Heart left ventricle (tissue), 16 donors: Measurements from ENCODE around the gene MMP12. TPM values are rescaled to one million over a fixed set of nuclear protein-coding genes. Genes with fewer than 3 reads are reported as not detected.
A peak's percentile ranks its signal among the peaks of the same experiment; 100 is the strongest.

Experiments used
- ATAC-seq, 4 donors: fragments of 200-7000 bp; cut with Tn5 transposase; one replicate each; pipeline ENCODE4 v1.9.1; 2020 to 2022; ENCODE audit warnings: moderate library complexity in 4 of 4, mild to moderate bottlenecking in 3 of 4, moderate number of reproducible peaks in 1 of 4
- DNase-seq, 5 donors: peaks; one replicate each; pipeline ENCODE4 v3.0.0-alpha.2; 2020
- H3K27ac ChIP-seq, 12 donors: fragments of 200-600 bp; sonication (generic) in 4 of 12; one replicate each; pipeline versions ENCODE4 v1.5.0 to v1.8.0; 2016 to 2022; ENCODE audit warnings: mild to moderate bottlenecking in 2 of 12
- H3K27me3 ChIP-seq, 9 donors: fragments of 200-600 bp; sonication (generic) in 2 of 9; one replicate each; pipeline versions ENCODE4 v1.5.1 to v1.8.0; 2016 to 2022; ENCODE audit warnings: mild to moderate bottlenecking in 3 of 9
- H3K36me3 ChIP-seq, 9 donors: fragments of 200-600 bp; sonication (generic) in 2 of 9; one replicate each; pipeline versions ENCODE4 v1.5.0 to v1.8.0; 2018 to 2022; ENCODE audit warnings: mild to moderate bottlenecking in 2 of 9
- H3K4me1 ChIP-seq, 12 donors: fragments of 200-600 bp; sonication (generic) in 4 of 12; one replicate each; pipeline versions ENCODE4 v1.5.0 to v1.8.0; 2016 to 2022; ENCODE audit warnings: mild to moderate bottlenecking in 3 of 12
- H3K4me3 ChIP-seq, 12 donors: fragments of 200-600 bp; sonication (generic) in 4 of 12; one replicate each; pipeline versions ENCODE4 v1.5.0 to v1.8.0; 2017 to 2022; ENCODE audit warnings: mild to moderate bottlenecking in 9 of 12, moderate library complexity in 4 of 12
- H3K9me3 ChIP-seq, 12 donors: fragments of 200-600 bp; sonication (generic) in 4 of 12; one replicate each; pipeline versions ENCODE4 v1.5.0 to v1.8.0; 2016 to 2022; ENCODE audit warnings: mild to moderate bottlenecking in 1 of 12
- POLR2A ChIP-seq, 2 donors: fragments of 450-650 bp; IDR thresholded peaks; one replicate each; pipeline ENCODE4 v1.6.1; 2017; ENCODE audit warnings: antibody characterized with exemption in 2 of 2, mild to moderate bottlenecking in 2 of 2, moderate library complexity in 2 of 2
- WGBS, 4 donors: extraction: QIAGEN DNeasy Blood & Tissue Kit in 2 of 4; methylation state at CpG; one replicate each; pipeline versions ENCODE4 v1.1.5 to v1.1.7; 2013 to 2018; 5-methylcytosine and 5-hydroxymethylcytosine counted together
- intact Hi-C, 10 donors: fragments of 100-400 bp; cut with DNase I; formaldehyde crosslinking; loops; one replicate each; pipeline versions ENCODE4 v1.11.1 to v1.14.2; 2022
- polyA plus RNA-seq, 2 donors: library from polyadenylated mRNA; stranded (reverse); fragments of 200-250 nt; gene quantifications; one replicate each; pipeline ENCODE4 v1.2.3, GENCODE V29; 2013
- total RNA-seq, 9 donors: library from RNA; depleted of rRNA in 2 of 9; stranded (reverse); fragments of >200 nt in 2 of 9; fragmentation: NEBNext Ultra II Directional in 3 of 9; extraction: Animal tissue kit (Norgen Biotek cat#: 25700) in 3 of 9; gene quantifications; one replicate each; pipeline versions ENCODE4 v1.1.0 to v1.2.4, GENCODE V29; 2016 to 2023
- TF ChIP-seq, protein P1 (sequence below), 12 donors: fragments of 200-600 bp; sonication (generic) in 4 of 12; IDR thresholded peaks; one replicate each; pipeline versions ENCODE4 v1.5.0 to v1.8.0; 2018 to 2022; ENCODE audit warnings: antibody characterized with exemption in 12 of 12, mild to moderate bottlenecking in 5 of 12
- donor health status: ischemic (EF 13 %, LVEDD 7.1; RV severe dilation, severe dysfunction).
- donor health status: healthy with polysubstance abuse.
- donor health status: DM: no; HTN: yes; CAD: no.
- donor health status: DM: no; HTN: no; CAD: no.
- donor health status: ischemic (EF 25% LVEDD 6.9; RV normal size, moderate dysfunction).
- donor health status: ischemic (EF 25% LVEDD 5.7; RV mildly dilated, moderate dysfunction).
- donor health status: healthy.
- donor health status: DM: yes; HTN: yes; CAD: no.
- donor health status: ischemic (EF 35%, LVEDD 5.7; RV mildly dilated, moderate dysfunction).
- donor health status: nonischemic (EF 11% LVEDD 7.7; RV severe dilation, severe dysfunction).
- donor health status: DM: yes; HTN: yes; CAD: no.
- donor health status: PGD.
- donor health status: ischemic (EF 29% LVEDD 5.4; RV normal size, mild dysfunction).
- donor health status: nonischemic (EF 23%, LVEDD 6.1; RV moderate dilation, normal function).

Gene MMP12
- total and polyA plus RNA-seq, 11 donors, result 0.16 to 0.21 TPM; not detected in 9

DNA sequence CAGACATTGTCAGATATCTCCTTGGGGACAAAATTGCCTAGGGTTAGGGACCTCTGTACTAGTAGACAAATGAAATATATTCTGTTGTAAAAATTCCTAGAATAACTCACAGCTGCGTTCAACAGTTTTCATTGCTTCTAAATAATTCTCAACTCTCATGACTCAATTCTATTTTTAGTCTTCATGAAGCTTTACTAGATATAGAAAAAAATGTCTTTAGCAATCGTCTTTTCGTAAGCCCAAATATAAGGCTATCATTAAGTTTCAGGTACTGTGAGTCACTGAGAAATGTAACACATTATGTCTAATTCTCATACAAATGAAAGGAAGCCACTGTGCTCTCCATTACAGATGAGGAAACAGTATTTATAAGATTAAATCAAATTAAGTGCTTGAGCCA lies 6.4 kb downstream of the MMP12 start:
- Histone ChIP-seq H3K9me3 (no peaks in the 10 kb centered on the region), H3K36me3 (no peaks in the 10 kb centered on the region), H3K4me3 (no peak overlapping the region), H3K27me3 (no peaks in the 10 kb centered on the region), H3K27ac (peak overlapping the region in 1 of 12 donors; percentile 26), H3K4me1 (no peaks in the 10 kb centered on the region)
- intact Hi-C loops, result no loop called here
- no peak for ATAC-seq
- DNase-seq, result no peak
- TF ChIP-seq, protein P1, sequence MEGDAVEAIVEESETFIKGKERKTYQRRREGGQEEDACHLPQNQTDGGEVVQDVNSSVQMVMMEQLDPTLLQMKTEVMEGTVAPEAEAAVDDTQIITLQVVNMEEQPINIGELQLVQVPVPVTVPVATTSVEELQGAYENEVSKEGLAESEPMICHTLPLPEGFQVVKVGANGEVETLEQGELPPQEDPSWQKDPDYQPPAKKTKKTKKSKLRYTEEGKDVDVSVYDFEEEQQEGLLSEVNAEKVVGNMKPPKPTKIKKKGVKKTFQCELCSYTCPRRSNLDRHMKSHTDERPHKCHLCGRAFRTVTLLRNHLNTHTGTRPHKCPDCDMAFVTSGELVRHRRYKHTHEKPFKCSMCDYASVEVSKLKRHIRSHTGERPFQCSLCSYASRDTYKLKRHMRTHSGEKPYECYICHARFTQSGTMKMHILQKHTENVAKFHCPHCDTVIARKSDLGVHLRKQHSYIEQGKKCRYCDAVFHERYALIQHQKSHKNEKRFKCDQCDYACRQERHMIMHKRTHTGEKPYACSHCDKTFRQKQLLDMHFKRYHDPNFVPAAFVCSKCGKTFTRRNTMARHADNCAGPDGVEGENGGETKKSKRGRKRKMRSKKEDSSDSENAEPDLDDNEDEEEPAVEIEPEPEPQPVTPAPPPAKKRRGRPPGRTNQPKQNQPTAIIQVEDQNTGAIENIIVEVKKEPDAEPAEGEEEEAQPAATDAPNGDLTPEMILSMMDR (IDR thresholded peaks at IDR 0.05), result no peak
- TF ChIP-seq POLR2A (IDR thresholded peaks at IDR 0.05), result no peak
- 60 to 71% (median 65%) methylated on average over 3 of the region's 3 CpGs for WGBS, 4 donors

DNA sequence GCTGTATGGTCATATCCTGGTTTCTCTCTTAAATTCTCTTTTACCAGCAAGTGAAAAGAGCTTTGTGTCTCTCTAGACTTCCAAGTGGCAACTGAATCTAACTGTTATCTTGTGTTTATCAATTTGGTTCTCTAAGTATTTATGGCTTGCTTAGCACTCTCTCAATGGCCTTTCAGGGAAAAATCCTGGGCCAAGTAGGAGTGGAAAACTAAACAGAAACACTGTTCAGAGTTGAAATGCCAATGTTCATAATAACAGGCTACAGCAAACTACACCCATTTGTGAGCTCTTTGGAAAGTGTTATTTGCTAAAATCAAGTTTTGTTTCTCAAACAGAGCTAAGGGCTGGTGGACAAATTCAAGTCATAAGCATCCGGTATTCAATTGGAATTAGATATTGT lies 10.1 kb downstream of the MMP12 start:
- WGBS, 4 donors, result 89 to 97% (median 93%) methylated on average over 1 of the region's 1 CpG
- H3K4me3 ChIP-seq, result no peak overlapping the region
- H3K27me3 ChIP-seq, result no peaks in the 10 kb centered on the region
- ATAC-seq (no peak), DNase-seq (no peak)
- H3K27ac ChIP-seq, result peak overlapping the region in 1 of 12 donors; percentile 2
- no peaks in the 10 kb centered on the region for H3K4me1 ChIP-seq
- TF ChIP-seq, protein P1 (IDR thresholded peaks at IDR 0.05), result no peak
- TF ChIP-seq POLR2A (IDR thresholded peaks at IDR 0.05), result no peak
- no peaks in the 10 kb centered on the region for H3K9me3 ChIP-seq
- intact Hi-C loops, result no loop called here
- H3K36me3 ChIP-seq, result no peaks in the 10 kb centered on the region

DNA sequence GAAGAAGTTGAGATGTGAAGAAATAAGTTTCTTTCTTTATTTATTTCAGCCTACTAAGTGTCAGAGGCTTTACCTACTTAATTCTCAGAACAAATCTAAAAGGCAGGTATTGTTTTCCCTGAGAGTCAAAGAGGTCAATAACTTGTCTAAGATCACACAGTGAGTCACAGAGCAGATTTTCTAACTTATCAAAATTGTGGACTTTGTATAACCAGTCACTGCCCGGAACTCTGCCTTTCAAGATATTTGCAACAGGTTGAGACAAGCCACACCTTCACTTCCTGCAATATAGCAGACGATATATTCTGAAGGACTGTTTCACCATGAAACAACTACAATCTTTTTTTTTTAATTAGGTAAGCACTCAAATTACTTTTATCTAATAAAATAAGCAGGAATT lies 20.8 kb downstream of the MMP12 start:
- Histone ChIP-seq H3K9me3 (no peaks in the 10 kb centered on the region), H3K36me3 (no peaks in the 10 kb centered on the region), H3K4me3 (no peak overlapping the region), H3K27me3 (no peaks in the 10 kb centered on the region), H3K27ac (no peak overlapping the region), H3K4me1 (no peaks in the 10 kb centered on the region)
- ATAC-seq, result no peak
- TF ChIP-seq, protein P1 (IDR thresholded peaks at IDR 0.05), result no peak
- TF ChIP-seq POLR2A (IDR thresholded peaks at IDR 0.05), result no peak
- intact Hi-C loops, result no loop called here
- 78 to 81% (median 78%) methylated on average over 2 of the region's 2 CpGs for WGBS, 4 donors
- DNase-seq, result no peak

DNA sequence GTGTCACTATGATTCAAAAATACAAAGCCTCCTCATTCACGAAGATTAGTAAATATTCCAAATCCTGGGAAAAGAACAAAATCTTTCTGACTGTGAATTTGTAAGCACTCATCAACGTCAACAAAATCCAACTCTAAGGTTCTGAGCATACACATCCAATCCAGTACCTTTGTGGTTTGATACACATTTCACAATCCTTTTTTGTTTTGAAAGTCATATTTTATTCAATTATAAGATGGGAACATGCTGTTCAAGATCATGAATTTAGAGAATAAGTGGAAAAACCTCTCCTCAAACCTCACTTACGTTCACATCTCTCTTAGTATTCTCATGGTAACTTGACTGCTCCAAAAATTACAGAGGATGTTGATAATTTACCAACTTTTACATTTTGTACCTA lies 21.7 kb downstream of the MMP12 start:
- Histone ChIP-seq H3K4me3 (no peak overlapping the region), H3K9me3 (no peaks in the 10 kb centered on the region), H3K4me1 (no peaks in the 10 kb centered on the region), H3K27ac (no peak overlapping the region), H3K27me3 (no peaks in the 10 kb centered on the region), H3K36me3 (no peaks in the 10 kb centered on the region)
- no peak for DNase-seq
- TF ChIP-seq, protein P1 (IDR thresholded peaks at IDR 0.05), result no peak
- TF ChIP-seq POLR2A (IDR thresholded peaks at IDR 0.05), result no peak
- intact Hi-C loops, result no loop called here
- no peak for ATAC-seq
- WGBS, 4 donors, result 80 to 90% (median 82%) methylated on average over 3 of the region's 3 CpGs
